Measurements from ENCODE around the gene SEMA3C.
"Not testable (repeated sequence)": the region's sequence is repeated elsewhere in the genome, so short reads cannot be mapped to it uniquely, and the experiment has no call there.

SEMA3C gene

DNA sequence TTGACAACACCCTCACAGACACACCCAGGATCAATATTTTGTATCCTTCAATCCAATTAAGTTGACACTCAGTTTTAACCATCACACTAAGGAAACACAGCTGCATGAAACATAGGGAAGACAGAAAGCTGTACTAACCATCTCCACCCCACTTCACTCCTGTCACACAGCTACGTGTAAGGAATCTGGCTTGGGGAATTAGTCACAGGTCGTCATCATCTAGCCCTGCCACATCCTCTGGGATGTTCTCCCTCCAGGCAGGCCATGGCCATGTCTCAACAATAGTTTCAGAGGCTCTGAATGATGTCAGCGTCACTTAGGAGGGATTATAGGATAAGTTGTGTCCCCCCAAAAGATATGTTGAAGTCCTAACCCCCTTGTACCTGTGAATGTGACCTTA, 10.8 kb upstream of the SEMA3C start:
- FAIRE-seq (peak; percentile 82), DNase-seq (ENCODE audit: low spot score) (no peak)

DNA sequence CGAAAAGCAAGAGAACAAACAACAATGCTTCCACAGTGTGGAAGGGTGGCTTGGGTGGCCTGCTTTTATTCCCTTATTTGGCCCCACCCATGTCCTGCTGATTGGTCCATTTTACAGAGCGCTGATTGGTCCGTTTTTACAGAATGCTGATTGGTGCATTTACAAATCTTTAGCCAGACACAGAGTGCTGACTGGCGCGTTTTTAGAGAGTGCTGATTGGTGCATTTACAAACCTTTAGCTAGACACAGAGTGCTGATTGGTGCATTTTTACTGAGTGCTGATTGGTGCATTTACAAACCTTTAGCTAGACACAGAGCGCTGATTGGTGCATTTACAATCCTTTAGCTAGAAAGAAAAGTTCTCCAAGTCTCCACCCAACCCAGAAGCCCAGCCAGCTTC, 8.1 kb upstream of the SEMA3C start:
- DNase-seq (ENCODE audit: low spot score); FAIRE-seq: not testable (repeated sequence)

DNA sequence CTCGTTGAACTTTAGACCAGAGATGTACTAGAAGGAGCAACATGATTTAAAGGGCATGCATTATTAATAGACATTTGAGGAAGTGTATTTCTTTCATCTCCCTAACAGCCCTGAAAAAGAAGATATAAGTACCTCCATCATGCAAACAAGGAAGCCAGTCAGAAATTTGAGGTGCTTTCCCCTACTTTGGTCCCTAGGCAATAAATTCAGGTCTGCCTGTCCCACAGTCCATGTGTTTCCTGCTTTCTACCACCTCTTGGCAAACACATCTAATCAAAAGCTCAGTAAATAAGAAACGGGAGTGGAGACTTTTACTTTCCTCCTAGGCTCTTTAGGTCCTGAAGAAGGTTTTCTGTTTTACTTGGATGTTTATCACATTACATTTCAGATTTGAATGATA, 5.2 kb upstream of the SEMA3C start:
- no peak for DNase-seq (ENCODE audit: low spot score)
- FAIRE-seq: no peak

DNA sequence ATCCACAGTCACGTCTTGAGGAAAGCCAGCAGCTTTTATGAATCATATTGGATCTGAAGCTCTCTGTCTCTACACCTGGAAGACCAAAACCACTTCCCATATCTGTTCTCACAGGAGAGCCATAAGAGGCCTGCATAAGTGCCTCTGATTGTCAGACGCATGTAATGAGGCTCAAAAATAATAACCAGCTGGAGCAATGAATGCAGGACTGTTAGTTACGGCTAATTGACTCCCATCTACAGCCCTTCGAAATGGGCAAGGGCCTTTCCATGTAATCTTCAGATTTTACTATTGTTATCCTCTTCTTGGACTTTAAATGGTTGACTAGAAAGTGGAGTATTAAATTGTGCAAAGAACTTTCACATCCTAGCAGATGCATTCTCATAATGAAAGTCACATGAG, 4.4 kb upstream of the SEMA3C start:
- FAIRE-seq: peak; percentile 56
- no peak for DNase-seq (ENCODE audit: low spot score)

DNA sequence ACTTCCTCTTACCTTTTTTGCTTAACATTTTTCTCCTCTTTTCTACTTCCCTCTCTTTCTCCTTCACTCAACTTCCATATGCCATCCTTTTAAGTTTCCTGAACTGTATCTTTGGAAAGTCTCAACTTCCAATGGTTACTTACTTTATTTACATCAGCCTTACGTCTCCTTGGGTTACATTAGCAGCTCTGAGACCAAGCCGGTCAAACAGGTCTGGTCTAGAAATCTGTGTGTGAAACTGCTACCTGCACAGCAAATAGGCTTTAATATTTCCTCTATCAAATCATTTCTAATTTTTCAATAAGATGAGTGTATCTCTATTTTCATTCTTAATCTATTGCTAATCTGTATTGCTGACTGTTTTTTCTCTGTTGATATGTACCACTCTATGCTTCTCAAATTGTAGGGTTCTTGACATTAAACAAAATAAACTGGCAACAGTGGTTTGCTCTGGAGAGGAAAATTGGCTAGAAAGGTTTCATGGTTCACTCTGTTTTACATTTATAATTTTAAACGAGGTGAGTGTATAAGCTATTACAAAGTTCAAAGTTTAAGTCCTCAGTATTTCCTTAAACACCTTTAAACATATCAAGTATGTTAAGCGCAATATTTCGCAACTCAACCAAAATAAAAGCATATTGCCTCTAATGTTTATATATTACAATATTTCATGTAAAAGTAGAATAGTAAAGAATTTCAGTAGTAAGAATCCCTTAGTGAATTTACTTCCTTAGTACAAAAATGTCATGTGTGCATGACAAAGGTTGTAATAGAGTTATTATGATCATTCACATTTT, 3.6 kb upstream of the SEMA3C start:
- FAIRE-seq (peak; percentile 71), DNase-seq (ENCODE audit: low spot score) (no peak)

DNA sequence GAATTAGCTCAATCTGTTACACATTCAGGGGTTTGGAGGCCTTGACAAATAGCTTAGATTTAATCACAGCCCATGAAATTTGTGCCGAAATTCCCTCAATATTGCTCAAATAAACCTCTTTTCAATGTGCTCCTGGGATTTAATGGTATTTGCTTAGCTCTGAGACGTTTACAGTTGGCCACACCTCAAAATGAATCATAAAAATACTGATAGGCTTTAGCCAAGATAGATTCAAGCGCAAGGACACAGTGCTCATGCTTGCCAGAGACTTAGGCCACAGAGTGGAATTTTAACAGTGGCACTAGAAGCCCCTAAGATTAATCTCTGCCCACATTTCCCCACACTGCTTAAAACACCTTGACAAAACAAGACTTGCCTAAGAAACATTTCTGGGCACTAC, 2.3 kb upstream of the SEMA3C start:
- FAIRE-seq (no peak), DNase-seq (ENCODE audit: low spot score) (peak; percentile 32)

DNA sequence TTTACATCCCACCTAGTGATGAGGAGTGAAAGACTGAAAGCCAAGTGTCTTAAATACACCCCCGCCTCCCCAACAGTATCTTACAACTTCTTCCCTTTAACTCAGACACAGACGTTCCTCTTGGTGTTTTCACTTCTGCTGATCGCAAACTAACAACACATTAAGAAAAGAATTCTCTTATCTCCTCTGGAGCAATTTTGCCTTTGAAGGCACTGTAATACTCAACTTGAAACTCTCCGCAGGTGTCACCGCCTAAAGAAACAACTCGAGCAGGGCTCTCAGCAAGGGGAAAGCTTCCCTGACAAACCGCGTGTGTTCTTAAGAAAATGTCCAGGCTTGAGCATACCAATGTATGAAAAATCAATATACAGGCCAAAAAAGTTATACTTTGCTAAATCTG, 452 bp downstream of the SEMA3C start:
- DNase-seq (ENCODE audit: low spot score): peak; percentile 46
- peak; percentile 69 for FAIRE-seq

DNA sequence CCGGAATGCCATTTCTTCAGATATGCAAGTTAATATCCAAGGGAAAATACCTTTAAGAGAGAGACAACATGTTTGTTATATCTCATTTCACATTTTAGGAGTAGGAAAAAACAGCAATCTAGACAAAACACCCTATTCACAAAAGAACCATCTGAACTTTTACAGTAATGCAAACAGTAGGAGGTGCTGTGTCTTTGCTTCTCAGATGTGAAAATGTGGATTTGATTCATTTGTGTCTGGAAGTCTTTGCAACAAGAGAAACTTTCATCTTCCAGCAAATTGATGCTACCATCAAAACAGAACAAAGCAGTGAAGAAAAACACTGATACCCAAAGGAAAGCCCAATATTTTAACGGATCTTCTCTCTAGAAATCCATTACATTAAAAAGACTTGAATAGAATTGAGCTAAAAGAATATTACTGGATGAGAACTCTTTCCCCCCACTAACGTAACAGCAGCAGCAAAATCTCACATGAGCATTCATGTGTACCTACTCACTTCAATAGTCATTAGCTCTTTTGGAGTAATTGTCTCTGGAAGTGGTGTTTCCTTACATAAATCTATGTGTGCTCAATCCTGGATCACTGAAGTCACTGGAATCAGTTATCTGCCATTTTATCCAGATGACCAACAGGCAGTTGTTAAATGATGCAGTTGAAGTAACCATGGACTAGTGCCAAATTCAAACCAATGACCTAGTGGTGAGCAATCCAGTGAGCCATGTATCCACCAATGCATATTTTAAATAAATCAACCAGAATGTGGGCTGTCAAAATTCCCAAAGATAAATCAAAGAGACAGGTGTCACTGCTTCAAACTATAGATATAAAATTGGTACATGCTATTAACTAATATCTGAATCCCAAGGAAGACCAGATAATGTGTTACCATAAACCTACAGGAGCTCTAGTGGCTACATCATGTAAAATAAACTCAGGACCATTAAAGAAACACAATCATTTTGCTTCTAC, 1.8 kb downstream of the SEMA3C start:
- FAIRE-seq (peak; percentile 86), DNase-seq (ENCODE audit: low spot score) (peak; percentile 57)

DNA sequence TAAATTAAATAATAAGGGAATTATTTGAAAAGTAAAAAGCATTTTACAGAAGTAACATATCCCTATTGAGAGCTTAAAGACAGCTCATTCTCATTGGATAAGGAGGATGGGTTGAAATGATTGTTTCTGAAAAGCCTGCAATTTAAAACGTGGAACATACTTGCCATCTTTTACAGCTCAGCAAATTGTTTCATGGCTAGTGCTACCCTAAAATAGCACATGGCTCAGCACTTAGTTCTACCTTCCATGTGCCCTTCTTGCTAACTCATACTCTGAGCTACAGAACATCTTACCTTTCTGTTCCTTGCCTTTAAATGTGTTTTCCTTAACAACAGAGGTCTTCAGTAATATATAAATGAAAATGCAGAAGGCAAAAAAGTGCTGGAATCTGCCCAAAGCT, 8.6 kb downstream of the SEMA3C start:
- DNase-seq (ENCODE audit: low spot score) (no peak), FAIRE-seq (peak; percentile 67)

DNA sequence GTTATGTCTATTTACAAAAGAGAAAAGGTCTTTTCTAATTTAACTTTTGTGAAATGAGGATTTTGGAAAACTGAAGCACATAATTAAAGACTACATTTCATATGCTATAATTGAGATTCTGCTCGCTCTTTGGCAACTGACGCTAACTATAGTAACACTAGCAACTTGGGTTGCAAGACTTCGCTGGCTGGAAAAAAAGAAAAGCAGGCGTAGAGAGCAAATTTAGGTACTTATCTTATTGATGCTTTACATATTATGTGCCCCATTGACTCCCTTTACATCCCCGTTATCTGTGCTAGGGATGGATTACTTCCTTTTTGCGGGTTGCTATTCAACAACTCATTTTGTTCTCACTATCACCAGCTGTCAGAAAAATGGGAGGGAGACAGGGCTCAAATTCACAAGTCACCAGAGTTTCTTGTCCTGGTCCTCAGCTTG, 10.5 kb downstream of the SEMA3C start:
- no peak for FAIRE-seq
- DNase-seq (ENCODE audit: low spot score): no peak

DNA sequence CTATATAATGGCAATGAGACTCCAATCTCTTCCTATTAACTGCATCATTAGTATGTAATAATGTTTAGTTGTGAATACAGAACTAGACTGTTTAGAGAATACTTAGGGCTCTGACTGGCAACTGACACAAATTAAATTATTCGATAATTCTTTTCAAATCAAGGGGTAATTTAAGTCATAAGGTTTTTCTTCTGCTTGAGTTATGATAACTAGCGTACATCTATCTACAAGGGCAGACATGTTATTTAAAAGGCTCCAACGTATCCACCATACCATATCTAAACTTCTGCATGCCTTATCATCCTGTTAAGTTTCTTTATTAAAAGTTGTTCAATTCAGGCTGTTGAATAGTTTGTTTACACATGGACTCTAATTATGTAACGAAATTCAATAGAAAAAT, 11.2 kb downstream of the SEMA3C start:
- no peak for DNase-seq (ENCODE audit: low spot score)
- FAIRE-seq: no peak

DNA sequence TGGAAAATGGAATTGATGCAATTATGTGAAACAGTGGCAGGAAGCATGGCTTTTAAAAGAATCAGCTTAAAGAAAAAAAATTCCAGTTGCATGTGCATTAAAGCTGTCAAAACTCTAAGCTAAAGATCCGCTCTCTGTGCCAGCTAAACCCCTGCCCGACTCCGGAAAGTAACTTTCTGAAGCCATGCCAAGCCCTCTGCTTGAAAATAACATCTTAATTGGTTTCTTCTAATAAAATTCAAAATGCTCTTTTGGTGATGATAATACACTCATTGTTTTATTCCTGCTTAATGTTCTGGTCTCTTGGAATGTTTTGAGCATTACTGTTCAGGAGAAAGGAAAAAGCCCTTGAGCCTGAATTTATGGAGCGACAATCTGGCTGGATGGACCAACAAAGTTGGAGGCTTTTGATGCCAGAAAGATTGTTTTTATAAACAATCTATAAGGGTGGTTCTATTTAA, 11.7 kb downstream of the SEMA3C start:
- FAIRE-seq (no peak), DNase-seq (ENCODE audit: low spot score) (no peak)

DNA sequence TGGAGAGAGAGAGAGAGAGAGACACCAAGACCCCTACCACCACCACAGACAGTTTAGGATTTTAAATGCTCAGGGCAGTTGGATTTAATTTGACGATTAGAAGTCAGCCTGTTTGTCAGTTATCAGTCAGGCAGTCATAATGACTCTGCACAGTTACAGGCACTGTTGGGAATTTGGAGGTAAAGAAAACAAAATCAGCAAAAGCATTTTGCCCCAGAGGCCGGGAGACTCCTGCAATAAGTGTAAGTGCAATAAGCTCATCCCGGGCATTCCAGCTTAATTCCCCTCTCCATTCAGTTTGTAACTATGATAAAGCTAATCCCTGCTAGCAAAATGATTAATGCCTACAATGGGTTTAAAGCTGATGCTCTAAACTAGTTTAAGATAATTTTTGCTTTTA, 13.5 kb downstream of the SEMA3C start:
- no peak for DNase-seq (ENCODE audit: low spot score)
- FAIRE-seq: no peak

DNA sequence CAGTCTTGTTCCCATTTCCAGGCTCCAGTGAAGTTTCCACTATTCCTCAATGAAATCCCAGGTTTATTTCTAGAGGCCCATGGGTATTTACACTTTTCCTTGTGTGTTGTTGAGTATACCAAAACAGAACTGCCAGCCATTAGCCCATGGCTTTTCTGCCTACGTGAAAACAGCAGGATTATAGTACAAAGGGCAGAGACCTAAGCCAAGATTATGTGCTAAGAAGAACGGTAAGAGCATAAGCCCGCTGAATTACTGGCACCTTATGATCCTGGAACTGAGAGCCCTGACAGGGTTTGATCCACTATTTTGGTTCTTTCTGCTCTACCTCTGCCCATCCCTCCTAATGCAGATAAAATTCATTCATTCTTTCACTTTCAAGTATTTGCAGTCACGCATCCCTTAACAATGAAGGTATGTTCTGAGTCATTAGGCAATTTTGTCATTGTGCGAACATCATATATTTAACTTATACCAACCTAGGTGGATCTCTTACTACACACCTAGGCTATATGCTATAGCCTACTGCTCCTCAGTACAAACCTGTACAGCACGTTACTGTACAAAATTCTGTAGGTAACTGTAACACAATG, 16.0 kb downstream of the SEMA3C start:
- peak; percentile 48 for FAIRE-seq

DNA sequence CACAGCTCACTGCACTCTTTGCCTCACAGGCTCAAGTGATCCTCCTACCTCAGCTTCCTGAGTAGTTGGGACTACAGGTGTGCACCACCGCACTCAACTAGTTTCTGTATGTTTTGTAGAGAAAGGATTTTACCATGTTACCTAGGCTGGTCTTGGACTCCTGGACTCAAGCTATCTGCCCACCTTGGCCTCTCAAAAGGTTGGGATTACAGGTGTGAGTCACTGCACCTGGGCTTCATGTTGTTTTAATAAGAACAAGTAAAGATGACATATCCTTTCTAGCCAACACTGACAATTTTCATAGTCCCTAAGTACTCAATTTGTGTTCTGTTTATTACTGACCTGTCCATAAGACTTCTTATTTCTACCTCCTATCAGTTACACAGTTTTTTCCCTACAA, 16.8 kb downstream of the SEMA3C start:
- peak; percentile 91 for FAIRE-seq
- DNase-seq (ENCODE audit: low spot score): no peak

More for the DNA sequence above, 16.0 kb downstream of the SEMA3C start:
- no peak for DNase-seq (ENCODE audit: low spot score)

DNA sequence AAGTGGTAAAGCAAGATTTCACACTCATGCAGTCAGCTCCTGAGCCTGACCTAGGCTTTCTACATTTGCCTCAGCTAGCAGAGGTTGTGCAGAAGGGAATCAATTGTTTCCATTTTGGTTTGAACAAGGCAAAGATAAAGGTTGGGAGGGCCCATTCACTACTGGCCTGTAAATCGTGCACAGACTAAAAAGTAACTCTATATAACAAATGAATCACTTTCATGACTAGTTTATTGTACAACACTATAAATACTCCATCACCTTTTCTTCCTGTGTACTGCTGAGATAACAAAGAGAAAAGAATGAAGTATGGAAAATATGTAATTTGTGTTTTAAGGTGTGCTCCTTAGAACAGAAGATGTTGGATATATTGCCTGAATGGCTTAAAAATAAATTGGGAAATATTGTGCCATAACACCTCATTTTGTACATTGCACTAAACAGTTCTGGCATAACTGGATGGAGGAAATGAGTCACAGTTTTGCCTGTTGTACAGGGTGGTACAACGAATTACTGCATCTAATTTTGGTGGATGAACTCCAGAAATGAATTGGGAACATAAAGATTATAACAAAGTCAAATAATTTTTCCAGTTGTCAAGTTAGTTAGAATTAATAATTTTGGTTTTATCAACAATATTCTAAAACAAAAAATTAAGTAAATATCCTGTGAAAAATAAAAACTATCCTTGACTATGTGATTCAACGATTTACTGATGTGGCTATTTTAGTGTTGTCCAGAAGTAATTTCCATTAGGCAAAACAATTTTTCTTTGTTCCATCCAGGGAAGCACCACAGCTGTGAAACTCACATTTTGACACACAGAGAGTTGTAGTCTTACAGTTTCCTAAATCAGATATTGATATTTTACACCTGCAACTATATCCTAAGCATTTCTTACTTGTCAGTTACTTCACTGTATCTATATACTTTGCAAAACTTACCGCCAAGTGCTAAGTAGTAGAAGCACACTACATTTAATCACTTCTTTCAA, 18.0 kb downstream of the SEMA3C start:
- peak; percentile 92 for FAIRE-seq
- DNase-seq (ENCODE audit: low spot score): peak; percentile 59

DNA sequence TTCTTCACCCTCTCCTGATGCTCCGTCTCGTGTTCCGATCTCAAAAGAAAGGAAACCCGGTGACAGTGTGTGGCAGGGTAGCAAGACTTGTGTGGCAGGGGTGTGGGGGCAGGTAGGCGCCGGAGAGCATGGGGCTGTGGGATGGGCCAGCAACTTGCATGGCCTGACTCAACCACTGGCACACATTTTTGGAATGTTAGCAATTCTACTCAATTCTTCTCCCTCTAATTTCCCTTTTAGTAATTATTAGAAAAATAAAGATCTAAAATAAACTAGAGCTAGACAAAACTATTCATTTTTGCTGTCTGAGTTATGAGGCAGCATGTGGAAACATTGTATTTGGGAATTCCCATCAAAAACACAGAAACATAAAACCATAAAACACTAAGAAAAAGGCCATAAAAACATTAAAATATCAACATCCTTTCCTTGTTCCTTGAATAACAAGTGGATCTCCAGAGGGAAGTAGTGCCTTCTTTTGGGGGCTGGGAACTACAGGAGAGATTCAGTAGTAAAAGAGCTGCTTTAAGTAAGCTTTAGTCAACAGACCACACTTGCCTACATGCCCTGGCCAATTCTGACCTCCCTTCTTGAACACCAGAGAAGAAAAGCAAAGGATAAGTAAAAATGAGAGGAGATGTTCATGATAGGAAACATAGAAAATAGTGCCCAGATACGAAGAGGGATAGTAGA, 21.8 kb downstream of the SEMA3C start:
- FAIRE-seq (peak; percentile 23), DNase-seq (ENCODE audit: low spot score) (no peak)

DNA sequence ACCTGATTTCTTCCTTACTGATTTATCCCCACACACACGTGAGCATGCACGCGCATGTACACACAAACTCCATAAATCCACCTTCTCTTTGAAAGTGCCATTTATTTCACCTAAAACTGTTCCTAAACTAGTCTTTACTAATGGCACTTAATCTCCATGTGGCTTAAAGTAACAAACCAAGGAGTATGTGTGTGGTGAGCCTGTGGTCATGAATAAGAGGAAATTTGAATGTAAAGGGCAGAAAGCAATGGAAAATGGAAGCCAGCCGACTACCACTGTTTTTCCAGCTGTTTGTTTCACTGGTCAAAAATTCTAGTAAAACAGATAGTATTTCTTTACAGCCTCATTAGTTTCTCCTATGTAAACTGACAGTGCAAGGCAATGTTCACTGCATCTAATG, 23.8 kb downstream of the SEMA3C start:
- DNase-seq (ENCODE audit: low spot score) (no peak), FAIRE-seq (peak; percentile 80)

DNA sequence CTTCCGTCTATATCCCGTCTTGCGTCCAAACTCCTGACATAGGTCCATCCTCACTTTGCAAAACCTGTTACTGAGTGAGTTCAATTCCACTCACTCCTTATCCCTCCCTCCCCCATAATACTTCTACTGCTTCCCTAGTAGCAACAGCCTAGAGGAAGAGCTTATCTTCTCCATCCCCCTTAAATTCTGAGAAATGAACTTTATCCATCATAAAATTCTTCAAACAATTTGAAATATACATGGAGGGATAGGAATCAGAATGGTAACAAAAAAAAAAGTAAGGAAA, 27.6 kb downstream of the SEMA3C start:
- no peak for DNase-seq (ENCODE audit: low spot score)
- FAIRE-seq: no peak
